Loucy (cell line): ENCODE measurements around the gene TDP1.

Experiments used
- H2AFZ ChIP-seq: fragments of 200-600 bp; sonication (generic); 2 replicates; pipeline ENCODE4 v1.6.0; 2016; ENCODE audit warnings: antibody characterized with exemption, mild to moderate bottlenecking, low read length, moderate library complexity
- H3F3A ChIP-seq: fragments of 200-600 bp; 2 replicates; pipeline ENCODE4 v1.6.0; 2016; ENCODE audit warnings: antibody characterized with exemption, low read depth, mild to moderate bottlenecking
- H3K27me3 ChIP-seq: fragments of 200-600 bp; sonication (generic); 2 replicates; pipeline ENCODE4 v1.6.1; 2014; ENCODE audit warnings: low read length, mild to moderate bottlenecking; ENCODE audit not compliant: insufficient read depth, poor library complexity, severe bottlenecking
- H3K36me3 ChIP-seq: fragments of 200-600 bp; sonication (generic); 2 replicates; pipeline ENCODE4 v1.6.1; 2016; ENCODE audit warnings: low read length; ENCODE audit not compliant: insufficient read depth
- H3K4me1 ChIP-seq: fragments of 200-600 bp; sonication (generic); 2 replicates; pipeline ENCODE4 v1.5.1; 2014; ENCODE audit warnings: low read length, mild to moderate bottlenecking; ENCODE audit not compliant: insufficient read depth, poor library complexity, severe bottlenecking
- H3K4me2 ChIP-seq: fragments of 200-600 bp; sonication (generic); 2 replicates; pipeline ENCODE4 v1.6.0; 2014; ENCODE audit warnings: antibody characterized with exemption, low read length, low read depth, mild to moderate bottlenecking; ENCODE audit not compliant: poor library complexity, severe bottlenecking
- H3K4me3 ChIP-seq: fragments of 200-600 bp; sonication (generic); 2 replicates; pipeline ENCODE4 v1.5.1; 2014; ENCODE audit warnings: low read length, mild to moderate bottlenecking, mixed read lengths; ENCODE audit not compliant: poor library complexity, severe bottlenecking
- H3K79me2 ChIP-seq: fragments of 200-600 bp; sonication (generic); 2 replicates; pipeline ENCODE4 v1.6.1; 2014; ENCODE audit warnings: low read length; ENCODE audit not compliant: insufficient read depth
- H3K9ac ChIP-seq: fragments of 200-600 bp; sonication (generic); 2 replicates; pipeline ENCODE4 v1.6.0; 2014; ENCODE audit warnings: mild to moderate bottlenecking, low read depth, low read length, moderate library complexity; ENCODE audit not compliant: poor library complexity, severe bottlenecking
- H3K9me2 ChIP-seq: fragments of 200-600 bp; sonication (generic); replicated peaks from 2 replicates; pipeline ENCODE4 v1.6.1; 2016; ENCODE audit warnings: low read depth, low read length, mixed read lengths
- H3K9me3 ChIP-seq: fragments of 200-600 bp; sonication (generic); 2 replicates; pipeline ENCODE4 v1.6.1; 2014; ENCODE audit warnings: mild to moderate bottlenecking, antibody characterized with exemption, low read length, low read depth; ENCODE audit not compliant: insufficient read depth
- H4K20me1 ChIP-seq: fragments of 200-600 bp; sonication (generic); 2 replicates; pipeline ENCODE4 v1.6.0; 2014; ENCODE audit warnings: antibody characterized with exemption, low read length, mild to moderate bottlenecking; ENCODE audit not compliant: insufficient read depth, poor library complexity, severe bottlenecking
- CTCF ChIP-seq: fragments of 200-600 bp; sonication (generic); conservative IDR thresholded peaks from 2 replicates; pipeline ENCODE4 v1.5.1; 2014; ENCODE audit warnings: mild to moderate bottlenecking, antibody characterized with exemption, low read length
- EZH2phosphoT487 ChIP-seq: fragments of 200-600 bp; IDR thresholded peaks from 2 replicates; pipeline ENCODE4 v1.6.1; 2018; ENCODE audit warnings: antibody characterized with exemption, mild to moderate bottlenecking, moderate library complexity, borderline replicate concordance

Gene TDP1

GRCh38 chr14:89911010-89911919, 44.5 kb upstream of the TDP1 start:
- H3K9me2 ChIP-seq: no peaks in the 10 kb centered on the region
- H3K4me3 ChIP-seq: no peak overlapping the region
- no peaks in the 10 kb centered on the region for H3K79me2 ChIP-seq
- H3K9ac ChIP-seq: no peak overlapping the region
- no peak overlapping the region for H3K4me2 ChIP-seq
- no peaks in the 10 kb centered on the region for H3F3A ChIP-seq
- H4K20me1 ChIP-seq: no peaks in the 10 kb centered on the region
- H2AFZ ChIP-seq: no peak overlapping the region
- H3K4me1 ChIP-seq: no peaks in the 10 kb centered on the region
- no peaks in the 10 kb centered on the region for H3K27me3 ChIP-seq
- H3K36me3 ChIP-seq: no peaks in the 10 kb centered on the region
- H3K9me3 ChIP-seq: no peaks in the 10 kb centered on the region
- TF ChIP-seq EZH2phosphoT487: no peak
- TF ChIP-seq CTCF: no peak

GRCh38 chr14:89912221-89912620, 43.5 kb upstream of the TDP1 start:
- H3K4me3 ChIP-seq: no peak overlapping the region
- no peaks in the 10 kb centered on the region for H3K9me2 ChIP-seq
- TF ChIP-seq EZH2phosphoT487: no peak
- no peak for TF ChIP-seq CTCF
- no peaks in the 10 kb centered on the region for H3K36me3 ChIP-seq
- no peaks in the 10 kb centered on the region for H3K9me3 ChIP-seq
- H3K27me3 ChIP-seq: no peaks in the 10 kb centered on the region
- H3K79me2 ChIP-seq: no peaks in the 10 kb centered on the region
- no peak overlapping the region for H2AFZ ChIP-seq
- H3K4me1 ChIP-seq: no peaks in the 10 kb centered on the region
- no peak overlapping the region for H3K9ac ChIP-seq
- no peak overlapping the region for H3K4me2 ChIP-seq
- H4K20me1 ChIP-seq: no peaks in the 10 kb centered on the region
- no peaks in the 10 kb centered on the region for H3F3A ChIP-seq

- Histone ChIP-seq H2AFZ (no peak overlapping the region), H3K9me2 (no peaks in the 10 kb centered on the region), H3K79me2 (no peaks in the 10 kb centered on the region), H3K4me1 (no peaks in the 10 kb centered on the region), H3F3A (no peaks in the 10 kb centered on the region), H4K20me1 (no peaks in the 10 kb centered on the region), H3K9me3 (no peaks in the 10 kb centered on the region), H3K4me3 (no peak overlapping the region), H3K27me3 (no peaks in the 10 kb centered on the region), H3K4me2 (no peak overlapping the region), H3K36me3 (no peaks in the 10 kb centered on the region), H3K9ac (no peak overlapping the region)
- TF ChIP-seq EZH2phosphoT487 (no peak), CTCF (no peak)
These were observed 43.0 kb upstream of the TDP1 start for GRCh38 chr14:89912667-89913211.
